Measurements from ENCODE around the gene DAB1.

DAB1 gene

DNA sequence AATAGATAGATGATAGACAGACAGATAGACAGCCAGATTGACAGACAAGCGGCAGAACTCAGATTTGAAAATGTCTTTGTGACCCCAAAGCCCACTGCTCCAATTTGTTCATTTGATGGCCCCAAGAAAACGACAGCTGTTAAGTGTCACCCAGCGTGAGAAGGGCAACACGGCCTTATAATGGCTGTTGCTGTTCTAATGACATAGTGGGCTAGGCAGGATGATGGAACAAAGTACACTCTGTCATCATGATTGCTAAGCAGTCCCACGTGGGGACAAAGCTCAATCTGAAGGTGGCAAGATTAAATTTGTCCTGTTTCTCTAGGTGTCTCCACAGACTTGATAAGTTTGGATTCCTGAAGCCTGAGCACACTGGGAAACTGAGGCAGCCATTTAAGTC, 112.9 kb downstream of the DAB1 start:
- no peak for DNase-seq

DNA sequence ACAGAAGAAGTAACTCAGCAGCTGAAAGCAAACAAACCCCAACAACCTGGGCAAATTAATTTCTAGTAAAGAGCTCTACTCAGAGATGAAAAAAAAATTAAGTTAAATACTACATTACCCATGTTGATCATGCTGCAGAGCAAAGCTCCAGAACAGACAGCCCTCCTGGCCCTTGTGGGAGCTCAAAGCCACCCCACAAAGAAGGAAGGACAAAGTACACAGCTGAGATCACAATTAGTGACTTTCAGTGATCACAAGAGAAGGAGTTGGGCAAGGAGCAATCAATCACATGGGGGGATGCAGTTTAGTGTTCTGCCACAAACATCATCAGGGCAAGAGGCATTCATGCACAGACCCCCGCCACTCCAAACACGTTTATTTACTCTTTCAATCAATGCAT, 114.2 kb downstream of the DAB1 start:
- DNase-seq = no peak

DNA sequence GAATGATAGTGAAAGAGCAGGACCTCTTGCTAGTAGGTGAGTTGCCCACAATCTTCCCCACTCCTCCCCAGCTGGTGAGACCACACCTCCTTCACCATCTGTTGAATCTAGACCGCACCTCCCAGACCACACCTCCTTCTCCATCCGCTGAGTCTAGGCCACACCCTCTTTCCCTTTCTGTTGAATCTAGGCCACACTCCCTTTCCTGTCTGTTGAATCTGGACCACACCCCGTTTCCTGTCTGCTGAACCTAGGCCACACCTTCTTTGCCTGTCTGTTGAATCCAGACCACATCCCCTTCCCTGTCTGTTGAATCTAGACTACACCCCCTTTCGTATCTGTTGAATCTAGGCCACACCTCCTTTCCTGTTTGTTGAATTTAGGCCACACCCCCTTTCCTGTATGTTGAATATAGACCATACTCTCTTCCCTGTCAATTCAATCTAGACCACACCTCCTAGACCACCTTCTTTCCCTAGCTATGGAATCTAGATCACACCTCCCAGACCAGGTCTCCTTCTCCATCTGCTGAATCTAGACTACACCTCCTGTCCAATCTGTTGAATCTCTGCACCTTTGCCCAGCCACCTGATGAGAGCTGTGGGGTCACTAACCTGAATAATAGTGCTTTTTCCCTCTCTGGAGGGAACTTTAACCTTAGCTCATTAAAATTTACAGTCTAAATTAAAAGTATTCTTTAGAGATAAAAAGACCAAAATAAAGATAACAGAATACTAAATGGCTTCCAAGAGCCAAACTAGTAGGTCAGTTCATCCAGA, 116.3 kb downstream of the DAB1 start:
- DNase-seq = no peak

DNA sequence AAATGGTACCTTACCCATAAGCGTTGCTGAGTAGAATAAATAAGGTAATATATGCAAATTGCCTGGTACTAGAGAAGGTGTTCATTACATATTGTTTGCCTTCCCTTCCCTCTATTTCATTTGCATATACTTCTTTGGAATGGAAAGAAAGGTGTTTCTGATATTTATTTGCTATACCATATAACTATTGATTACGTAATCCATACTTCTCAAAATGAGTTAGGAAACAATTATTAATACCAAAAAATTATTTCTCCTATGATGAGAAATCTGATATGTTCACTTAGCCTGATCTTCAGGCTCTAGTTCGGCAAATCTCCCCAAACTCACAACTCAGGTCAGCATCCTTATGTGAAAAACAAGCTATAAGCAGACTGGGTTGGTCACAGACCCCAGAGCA, 119.3 kb downstream of the DAB1 start:
- DNase-seq = no peak

DNA sequence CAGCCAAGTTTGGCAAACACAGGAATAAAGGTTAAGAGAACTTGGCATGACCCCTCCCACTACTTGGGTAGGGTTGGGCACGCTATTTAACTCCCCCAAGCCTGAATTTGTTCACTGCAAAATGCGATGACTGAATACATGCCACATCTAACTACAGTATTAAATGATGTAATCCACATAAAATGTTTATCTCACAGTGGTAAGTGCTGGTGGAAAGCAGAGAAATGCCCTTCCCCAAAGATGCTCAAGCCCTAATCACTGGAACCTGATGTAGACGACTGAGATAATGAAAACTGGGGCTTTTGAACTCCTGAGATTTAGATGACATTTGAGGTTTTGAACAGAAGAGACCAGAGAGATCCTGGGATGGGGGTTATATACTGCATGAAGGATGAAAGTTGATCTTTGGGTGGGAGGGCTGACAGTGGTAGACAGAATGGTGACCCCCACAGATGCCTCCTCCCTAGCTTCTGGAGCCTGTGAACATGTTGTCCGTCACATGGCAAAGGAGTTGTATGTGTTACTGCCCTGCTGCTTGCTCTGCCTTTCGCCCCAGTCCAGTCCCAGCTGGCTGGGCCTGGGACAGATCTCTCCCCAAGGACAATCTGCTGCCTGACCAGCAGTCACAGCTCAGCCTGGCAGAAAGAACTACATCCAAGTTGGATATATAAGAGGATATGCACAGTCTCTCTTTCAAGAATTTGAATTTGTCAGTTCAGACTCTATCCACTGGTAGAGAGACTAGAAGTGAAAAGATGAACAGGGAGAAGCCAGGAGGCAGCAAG, 120.9 kb downstream of the DAB1 start:
- DNase-seq = no peak

DNA sequence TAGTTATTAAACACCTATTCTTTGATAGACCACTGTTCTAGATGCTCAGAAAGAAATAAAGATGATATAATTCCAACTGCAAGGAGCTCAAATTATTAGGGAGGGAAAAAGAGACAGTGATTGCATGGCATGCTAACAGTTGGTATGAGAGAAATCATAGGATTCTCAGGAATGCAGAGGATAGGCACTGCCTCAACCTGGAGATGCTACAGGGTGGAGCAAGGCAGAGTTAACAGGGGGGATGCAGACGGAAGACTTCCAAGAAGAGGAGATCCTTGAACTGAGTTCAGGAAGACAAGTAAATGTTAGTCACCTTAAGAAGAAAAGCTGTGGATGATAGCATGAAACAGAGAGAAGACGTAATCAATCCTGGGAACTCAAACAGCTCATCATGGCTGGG, 123.7 kb downstream of the DAB1 start:
- DNase-seq = no peak

DNA sequence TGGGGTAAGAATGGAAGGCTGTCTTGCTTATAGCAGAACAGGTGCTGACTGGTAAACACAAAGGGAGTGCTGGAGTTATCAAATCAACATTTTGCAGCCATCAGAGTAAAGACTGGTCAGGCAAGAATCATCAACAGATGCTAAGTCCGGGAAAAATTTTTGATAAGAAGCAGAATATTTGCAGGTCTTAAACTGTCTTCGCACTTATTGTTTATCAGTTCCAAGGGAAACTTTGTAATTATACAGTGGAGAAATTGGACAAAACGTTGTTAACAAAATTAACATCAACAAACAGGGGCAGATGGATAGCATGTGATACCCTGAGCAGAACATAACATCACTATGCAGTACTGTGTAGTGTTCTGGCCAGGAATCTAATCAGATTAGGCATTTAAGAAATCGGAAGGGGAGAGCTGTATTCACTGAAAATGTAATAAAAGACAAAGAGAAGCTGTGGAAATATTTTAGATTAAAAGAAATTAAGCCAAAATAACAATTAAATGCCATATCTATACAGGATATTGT, 127.1 kb downstream of the DAB1 start:
- no peak for DNase-seq

DNA sequence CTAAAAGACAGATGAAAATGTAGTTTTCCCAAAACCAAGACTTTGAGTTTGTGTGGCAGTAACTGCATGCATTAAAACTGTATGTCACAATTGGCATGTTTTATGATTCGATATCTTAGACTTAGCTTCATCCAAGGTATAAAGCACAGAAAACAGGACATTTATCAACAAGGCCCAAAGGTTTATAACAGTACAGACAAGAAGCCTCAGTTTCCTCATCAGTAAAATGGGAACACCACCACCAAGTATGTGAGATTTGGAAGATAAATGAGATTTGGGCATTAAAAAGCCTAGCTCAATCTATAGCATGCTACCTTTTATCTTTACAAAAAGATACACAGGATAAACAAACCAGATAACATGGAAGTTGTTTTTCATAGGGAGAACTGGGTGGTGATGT, 128.5 kb downstream of the DAB1 start:
- no peak for DNase-seq

DNA sequence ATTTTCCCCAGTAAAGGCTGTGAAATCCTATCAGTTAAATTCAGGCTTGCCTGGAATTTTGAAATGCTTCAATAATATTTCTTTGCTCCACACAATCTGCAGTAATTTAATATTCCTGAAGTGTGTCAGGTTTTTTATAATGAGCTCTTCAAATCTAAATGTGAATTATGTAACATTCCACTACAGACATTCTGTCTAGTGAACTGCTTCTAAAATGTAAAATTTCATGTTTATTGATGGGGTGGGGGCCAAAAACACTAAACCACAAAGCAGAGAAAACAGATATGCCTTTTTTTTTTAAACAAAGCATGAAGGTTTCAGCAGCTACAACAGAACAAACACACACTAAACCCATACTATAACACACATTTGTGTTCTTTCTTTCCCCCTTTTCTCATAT, 129.7 kb downstream of the DAB1 start:
- DNase-seq = no peak

DNA sequence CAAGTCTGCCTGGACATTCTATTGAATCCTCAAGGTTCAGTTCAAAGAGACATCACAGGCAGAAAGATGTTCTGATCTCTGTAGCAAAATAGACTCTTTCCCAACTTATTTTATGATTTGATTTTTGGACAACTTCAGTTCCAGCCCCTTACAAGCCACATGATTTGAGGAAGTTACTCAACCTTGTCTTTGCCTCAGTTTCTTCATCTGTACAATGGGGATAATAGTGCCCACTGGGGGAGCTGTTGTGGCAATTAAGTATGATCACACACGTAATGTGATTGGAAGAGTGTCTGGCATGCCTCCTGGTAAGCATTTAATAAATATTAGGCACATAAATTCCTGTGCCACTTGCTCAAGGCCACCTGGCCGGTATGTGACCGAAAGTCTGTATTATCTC, 130.6 kb downstream of the DAB1 start:
- DNase-seq = no peak

DNA sequence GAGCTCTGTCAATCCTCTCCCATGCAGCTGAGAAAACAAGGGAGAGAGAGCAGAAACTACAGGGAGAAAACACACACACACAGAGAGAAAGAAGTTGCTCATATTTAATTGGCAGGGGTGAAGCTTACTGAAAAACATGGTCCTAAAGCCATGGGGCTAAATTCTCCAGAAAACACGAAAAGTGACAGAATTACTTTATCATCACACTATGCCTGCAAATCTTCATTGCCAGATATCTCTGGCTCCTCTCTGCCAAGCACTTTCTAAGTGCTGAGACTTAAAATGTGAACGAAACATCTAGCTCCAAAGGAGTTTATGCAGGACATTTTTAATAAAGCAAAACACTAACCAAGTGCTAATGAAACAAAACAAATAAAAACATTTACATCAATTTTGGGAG, 134.1 kb downstream of the DAB1 start:
- DNase-seq = no peak

DNA sequence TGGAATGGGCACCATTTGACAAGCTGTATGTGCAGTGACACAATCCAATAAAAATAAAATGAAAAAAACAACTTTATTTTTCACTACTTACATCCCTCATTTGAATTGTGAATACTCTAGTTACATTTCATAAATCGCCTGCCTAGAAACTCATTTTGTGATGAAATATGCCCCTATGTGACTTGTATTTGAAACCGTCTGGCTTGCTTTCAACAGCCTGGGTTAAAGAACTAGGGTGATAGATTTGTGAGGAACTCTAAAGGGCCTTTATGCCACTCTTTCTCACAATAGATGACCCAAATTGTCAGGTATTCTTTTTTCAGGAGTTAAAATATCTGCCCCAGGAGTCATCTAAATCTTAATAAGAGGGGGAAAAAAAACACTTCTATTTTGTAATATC, 137.9 kb downstream of the DAB1 start:
- DNase-seq = no peak

DNA sequence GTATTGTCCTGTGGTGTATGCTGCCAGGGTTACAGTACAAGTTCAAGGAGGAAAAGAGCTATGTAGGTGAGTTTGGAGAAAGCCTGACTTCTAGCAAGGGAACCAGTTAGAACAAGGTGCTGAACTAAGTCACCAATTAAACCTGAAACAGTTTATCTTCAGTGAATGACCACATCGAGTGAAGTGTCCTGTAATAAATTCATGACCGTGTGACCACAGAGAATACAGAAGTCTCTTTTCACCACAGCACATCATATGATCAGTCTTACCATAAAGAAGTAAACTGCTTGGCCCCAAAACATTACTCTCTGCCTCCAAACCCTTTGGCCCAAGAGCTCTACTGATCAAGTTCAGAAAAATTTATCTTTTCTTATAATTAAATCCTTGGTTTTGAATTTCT, 141.4 kb downstream of the DAB1 start:
- DNase-seq = no peak

DNA sequence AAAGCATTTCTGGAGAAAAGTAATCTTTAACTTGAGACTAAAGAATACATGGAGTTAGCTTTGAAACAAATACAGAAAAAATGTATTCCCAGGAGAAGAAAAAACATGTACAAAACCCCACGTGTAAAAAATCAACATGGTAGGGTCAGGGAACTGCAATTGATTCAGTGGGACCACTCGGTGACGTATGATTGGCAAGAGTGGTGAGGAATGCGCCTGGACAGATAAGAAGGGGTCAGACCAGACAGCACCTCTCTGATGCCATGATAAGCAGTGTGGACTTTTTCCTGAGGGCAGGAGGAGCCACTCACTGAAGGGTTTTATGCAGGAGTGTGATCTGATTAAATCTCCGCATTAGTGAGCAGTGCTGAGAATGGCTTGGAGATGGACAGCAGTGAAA, 142.5 kb downstream of the DAB1 start:
- no peak for DNase-seq

DNA sequence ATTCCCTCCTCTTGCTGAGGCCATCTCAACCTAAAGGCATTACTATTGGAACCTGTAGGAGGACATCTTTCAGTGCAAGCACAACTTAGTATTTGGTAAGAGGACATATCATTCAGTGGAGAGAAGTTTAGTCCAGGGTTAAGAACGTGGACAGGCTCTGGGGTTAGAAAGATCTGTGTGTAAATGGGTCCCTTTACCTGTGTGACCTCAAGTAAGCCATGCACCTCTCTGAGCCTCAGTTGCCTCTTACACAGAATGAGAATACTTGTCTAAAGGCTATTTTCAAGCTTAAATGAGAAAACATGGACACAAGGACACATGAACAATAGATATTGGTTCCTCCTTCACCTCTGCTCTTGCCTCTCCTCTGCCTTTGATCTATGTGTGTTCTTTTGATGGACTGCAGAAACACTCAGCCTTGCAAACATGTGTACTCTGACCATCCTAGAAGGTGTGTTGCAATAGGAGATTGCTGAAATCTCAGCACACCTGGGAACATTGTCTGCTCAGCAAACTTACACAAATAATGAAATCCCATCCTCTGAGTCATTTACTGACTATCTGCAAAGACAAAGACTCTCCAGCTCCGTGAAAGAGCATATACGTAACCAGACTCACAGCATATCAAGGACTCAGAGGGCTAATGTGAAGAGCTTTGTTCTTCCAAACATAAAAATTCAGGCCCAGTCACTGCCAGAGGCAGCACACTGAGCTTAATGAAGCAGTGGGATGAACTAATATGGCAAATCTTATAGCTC, 143.8 kb downstream of the DAB1 start:
- DNase-seq = no peak

DNA sequence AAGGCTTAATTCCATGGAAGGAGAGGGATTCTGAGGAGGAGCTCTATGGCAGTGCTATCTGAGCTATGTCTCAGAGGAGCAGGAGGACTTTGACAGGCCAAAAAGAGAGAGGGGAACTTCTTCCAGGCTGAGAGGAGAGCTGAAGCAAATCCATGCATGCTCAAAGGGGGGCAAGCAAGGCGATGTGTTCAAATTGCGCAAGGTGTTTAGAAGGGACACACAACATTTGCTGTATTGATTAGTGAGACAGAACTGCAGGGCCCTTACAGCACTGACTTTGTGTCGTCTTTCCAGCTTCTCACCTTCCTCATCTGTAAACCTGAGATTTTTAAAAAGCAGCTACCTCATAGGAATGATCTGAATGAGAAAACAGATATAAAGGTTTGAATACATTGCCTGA, 145.3 kb downstream of the DAB1 start:
- no peak for DNase-seq

DNA sequence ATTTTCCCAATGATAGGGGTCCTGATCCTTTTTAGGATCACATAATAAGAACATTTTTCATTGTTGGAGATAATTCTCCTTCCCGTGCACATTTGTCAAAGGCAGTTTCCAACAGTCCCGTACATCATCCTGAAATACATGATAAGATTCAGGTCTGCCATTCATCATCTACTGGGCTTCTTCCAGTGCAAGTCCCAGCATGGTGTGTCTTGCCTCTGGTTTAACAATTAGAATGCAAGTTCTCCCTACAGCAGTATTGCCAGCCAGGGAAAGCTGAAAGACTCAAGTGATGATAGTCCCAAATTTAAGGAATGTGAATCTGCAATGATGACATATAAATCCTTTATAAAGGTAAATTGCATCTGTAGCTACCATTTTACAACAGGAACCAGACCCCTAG, 146.2 kb downstream of the DAB1 start:
- no peak for DNase-seq

DNA sequence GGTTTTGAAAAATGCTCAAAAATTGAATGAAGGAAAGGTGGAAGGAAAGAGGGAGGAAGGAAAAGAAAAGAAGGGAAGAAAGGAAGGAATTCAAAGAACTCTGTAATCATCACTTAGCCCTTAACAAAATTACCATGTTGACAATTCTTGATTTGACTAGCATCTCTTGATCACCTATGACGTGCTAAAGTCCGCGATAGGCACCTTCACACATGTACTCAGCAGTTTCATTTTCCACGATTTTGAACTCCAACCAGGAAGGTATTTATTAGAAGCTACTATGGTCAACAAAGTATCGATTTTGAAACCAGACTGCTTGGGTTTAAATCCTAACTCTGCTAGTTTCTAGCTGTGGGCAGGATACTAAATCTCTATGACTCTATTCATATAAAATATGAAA, 146.9 kb downstream of the DAB1 start:
- no peak for DNase-seq

DNA sequence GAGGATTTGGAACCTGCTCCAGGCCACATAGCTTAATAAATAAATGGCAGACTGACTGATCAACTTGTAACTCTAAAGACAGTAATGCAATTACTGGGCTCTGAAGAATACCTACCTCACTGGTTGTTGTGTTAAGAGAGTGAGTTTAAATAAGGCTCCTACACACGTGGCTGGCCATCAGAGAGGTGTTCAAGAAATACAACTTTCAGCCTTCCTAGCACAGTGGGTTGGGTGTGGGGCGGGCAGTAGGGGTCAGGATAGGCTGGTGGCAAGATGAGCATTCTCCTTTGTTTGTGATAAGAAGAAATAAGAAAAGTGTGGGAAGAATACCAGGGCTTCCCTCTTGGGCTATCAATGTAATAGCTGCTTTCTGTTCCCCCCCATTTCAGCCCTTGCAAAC, 151.3 kb downstream of the DAB1 start:
- DNase-seq = no peak

DNA sequence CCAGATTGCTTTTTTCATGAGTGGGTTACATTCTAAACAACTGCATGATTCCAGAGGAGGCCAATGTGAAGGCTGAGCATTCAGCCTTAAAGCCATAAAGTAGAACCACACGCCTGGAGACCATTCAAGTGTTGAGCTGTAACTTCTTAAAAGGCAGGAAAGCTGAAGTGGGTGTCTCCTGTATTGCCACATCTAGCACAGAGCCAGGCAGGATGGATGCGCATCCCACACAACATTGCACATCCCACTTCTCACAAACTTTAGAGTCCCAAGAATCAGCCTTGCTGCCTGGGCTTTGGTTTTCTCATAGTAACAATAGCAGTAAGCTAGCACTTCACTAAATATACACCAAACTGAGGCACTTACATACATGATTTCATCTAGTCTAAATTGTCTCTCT, 151.7 kb downstream of the DAB1 start:
- DNase-seq = no peak

DNA sequence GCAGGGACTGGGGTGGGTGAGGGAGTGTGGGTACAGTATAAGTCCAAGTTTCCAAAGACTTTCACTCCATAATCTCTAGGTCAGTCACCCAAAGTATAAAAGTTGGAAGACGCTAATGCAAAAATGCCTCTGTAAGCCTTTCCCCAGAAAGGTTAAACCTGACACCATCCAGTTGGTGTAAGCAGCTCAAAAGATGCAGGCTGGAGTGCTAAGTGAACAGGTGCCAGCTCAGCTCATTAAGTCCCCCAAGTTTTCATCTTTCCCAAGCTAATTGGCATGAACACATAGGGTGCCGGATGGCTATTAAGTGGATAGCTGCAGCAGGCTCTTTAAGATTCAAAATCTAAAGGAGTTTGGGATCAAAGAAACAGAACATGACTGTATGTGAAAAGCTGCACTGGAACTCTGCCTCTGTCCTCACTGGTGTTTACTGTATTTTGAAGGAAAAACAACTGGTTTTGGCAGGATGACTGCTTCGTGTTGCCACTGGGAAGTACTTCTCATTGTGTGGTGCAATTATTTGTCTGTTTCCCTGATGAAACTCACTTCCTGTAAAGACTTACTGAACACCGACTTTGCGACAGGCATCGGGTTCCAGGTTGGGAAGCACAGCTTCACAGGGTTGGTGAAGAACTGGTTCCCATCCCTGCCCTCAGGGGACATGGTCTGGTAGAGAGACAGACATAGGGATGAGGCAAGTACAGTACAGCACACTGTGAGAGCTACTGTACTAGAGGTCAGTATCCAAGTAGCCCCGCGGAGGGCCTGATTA, 152.7 kb downstream of the DAB1 start:
- no peak for DNase-seq

DNA sequence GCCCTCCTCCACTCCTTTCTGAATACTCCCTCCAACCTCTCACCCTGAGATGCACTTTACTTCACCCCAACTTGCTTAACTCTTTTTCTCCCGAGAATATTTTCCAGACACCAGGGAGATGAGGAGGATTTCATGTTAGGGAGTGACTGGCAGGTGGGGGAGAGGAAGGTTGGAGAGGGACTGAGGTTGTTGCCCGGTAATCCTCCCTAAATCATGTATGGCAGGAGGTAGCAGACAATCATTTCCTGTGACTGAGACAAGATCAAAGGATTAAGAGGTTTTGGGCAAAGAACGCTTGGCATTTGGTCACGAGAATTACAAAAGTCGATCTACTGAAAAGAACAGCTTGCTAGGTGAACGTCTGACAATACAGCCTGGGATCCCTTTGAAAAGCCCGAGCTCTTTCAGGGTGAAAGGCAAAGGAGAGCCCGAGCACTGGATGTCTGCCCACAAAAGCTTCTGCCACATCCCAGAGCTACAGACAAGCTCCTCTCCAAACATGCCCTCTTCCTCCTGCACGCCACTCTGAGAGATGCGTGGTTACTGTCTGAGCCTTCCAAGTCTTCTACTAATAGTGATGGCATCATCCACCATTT, 154.1 kb downstream of the DAB1 start:
- no peak for DNase-seq

All from SW 1271 (cell line).